Activated T-helper 1 cell treated with anti-CD3 and anti-CD28 coated beads, Interleukin-12 subunit alpha, Interleukin-12 subunit beta, Interleukin-2, Interleukin-4 antibody, amounts not matched to agents 30 ng/mL and 10 ng/mL and 1 ng/mL, durations not matched to agents 14 hours and 24 hours and 36 hours (primary cell): ENCODE measurements around the gene LZTS2. TPM values are rescaled to one million over a fixed set of nuclear protein-coding genes. Genes with fewer than 3 reads are reported as not detected.
"Not testable (repeated sequence)": the region's sequence is repeated elsewhere in the genome, so short reads cannot be mapped to it uniquely, and the experiment has no call there.

ENCODE experiments used
- DNase-seq: peaks from one replicate; pipeline ENCODE4 v3.0.0; 2021; ENCODE audit warnings: low spot score
- H3K27ac Mint-ChIP-seq: one replicate; pipeline ENCODE4 v1.8.0; 2021; ENCODE audit warnings: mild to moderate bottlenecking, mixed read lengths
- H3K27me3 Mint-ChIP-seq: one replicate; pipeline ENCODE4 v1.8.0; 2022; ENCODE audit warnings: mild to moderate bottlenecking, moderate library complexity, mixed read lengths; ENCODE audit not compliant: insufficient read depth
- H3K36me3 Mint-ChIP-seq: one replicate; pipeline ENCODE4 v1.8.0; 2021; ENCODE audit warnings: low read depth, mixed read lengths
- H3K4me1 Mint-ChIP-seq: one replicate; pipeline ENCODE4 v1.8.0; 2021; ENCODE audit warnings: low read depth, mixed read lengths
- H3K4me3 Mint-ChIP-seq: one replicate; pipeline ENCODE4 v1.8.0; 2021; ENCODE audit warnings: mild to moderate bottlenecking, moderate library complexity, mixed read lengths
- H3K9me3 Mint-ChIP-seq: one replicate; pipeline ENCODE4 v1.8.0; 2021; ENCODE audit warnings: mixed read lengths
- intact Hi-C: fragments of 100-400 bp; cut with micrococcal nuclease; formaldehyde crosslinking; loops from one replicate; pipeline ENCODE4 v1.15.1; 2024
- total RNA-seq: library from RNA; stranded (reverse); gene quantifications from 2 replicates; pipeline ENCODE4 v1.2.3, GENCODE V29; 2022

Gene LZTS2
- total RNA-seq, 1 donor from 2014 or later: 22.3 TPM

GRCh38 chr10:101028446-101029337, 29.1 kb downstream of the LZTS2 start:
- peaks cover 22% of the 10 kb centered on the region for H3K4me1 Mint-ChIP-seq
- H3K27me3 Mint-ChIP-seq: peaks cover 23% of the 10 kb centered on the region
- intact Hi-C loops: no loop called here
- H3K9me3 Mint-ChIP-seq: no peaks in the 10 kb centered on the region
- H3K27ac Mint-ChIP-seq: no peak overlapping the region
- no peak overlapping the region for H3K4me3 Mint-ChIP-seq
- peaks cover 2% of the 10 kb centered on the region for H3K36me3 Mint-ChIP-seq
- DNase-seq: no peak

GRCh38 chr10:101029520-101030295, 30.1 kb downstream of the LZTS2 start:
- H3K36me3 Mint-ChIP-seq: peaks cover 5% of the 10 kb centered on the region
- H3K4me1 Mint-ChIP-seq: peaks cover 27% of the 10 kb centered on the region
- no peak overlapping the region for H3K27ac Mint-ChIP-seq
- no peaks in the 10 kb centered on the region for H3K9me3 Mint-ChIP-seq
- DNase-seq: no peak
- intact Hi-C loops: no loop called here
- H3K27me3 Mint-ChIP-seq: peaks cover 23% of the 10 kb centered on the region
- no peak overlapping the region for H3K4me3 Mint-ChIP-seq

GRCh38 chr10:101030496-101031127, 31.0 kb downstream of the LZTS2 start:
- Mint-ChIP-seq H3K27ac (peak overlapping the region; percentile 94), H3K27me3 (peaks cover 21% of the 10 kb centered on the region), H3K9me3 (no peaks in the 10 kb centered on the region), H3K4me3 (peak overlapping the region; percentile 84), H3K36me3 (peaks cover 8% of the 10 kb centered on the region), H3K4me1 (peaks cover 27% of the 10 kb centered on the region)
- DNase-seq: no peak
- intact Hi-C loops: loop anchor here (1.0 kb wide), 5 partner anchors 11 to 788 kb away; partner anchors contain the start of genes MRPL43, OGA and TWNK

GRCh38 chr10:101031128-101031795, 31.7 kb downstream of the LZTS2 start, which contains the start of the genes PDZD7 and SFXN3:
Gene PDZD7 (minus strand): TSS chr10:101031129. CDS start chr10:101030219, 910 bp downstream.
Gene SFXN3 (plus strand): TSS chr10:101031234. CDS start chr10:101034695, 3,461 bp downstream.
- intact Hi-C loops: loop anchor here (1.0 kb wide), 5 partner anchors 12 to 787 kb away; partner anchors contain the start of genes MRPL43, OGA and TWNK

GRCh38 chr10:101031796-101032636, 32.4 kb downstream of the LZTS2 start:
- Mint-ChIP-seq H3K36me3 (peaks cover 21% of the 10 kb centered on the region), H3K27me3 (peaks cover 21% of the 10 kb centered on the region), H3K4me1 (peaks cover 27% of the 10 kb centered on the region), H3K27ac (peak overlapping the region; percentile 95), H3K4me3 (peak overlapping the region; percentile 84), H3K9me3 (no peaks in the 10 kb centered on the region)
- DNase-seq: peak; percentile 71
- intact Hi-C loops: loop anchor here (1.0 to 2.0 kb wide), 9 partner anchors 10 to 786 kb away; partner anchors contain the start of genes BTRC, MRPL43, OGA and SLF2

More at GRCh38 chr10:101031128-101031795, 31.7 kb downstream of the LZTS2 start, which contains the start of the genes PDZD7 and SFXN3:
- Mint-ChIP-seq H3K4me1 (peaks cover 27% of the 10 kb centered on the region), H3K36me3 (peaks cover 15% of the 10 kb centered on the region), H3K27ac (peak within 1 kb of the TSS; percentile 94), H3K9me3 (no peaks in the 10 kb centered on the region), H3K4me3 (peak within 1 kb of the TSS; percentile 84), H3K27me3 (peaks cover 21% of the 10 kb centered on the region)
- DNase-seq: peak; percentile 94

GRCh38 chr10:101032637-101033224, 33.1 kb downstream of the LZTS2 start:
- peaks cover 18% of the 10 kb centered on the region for H3K27me3 Mint-ChIP-seq
- peak; percentile 51 for DNase-seq
- intact Hi-C loops: loop anchor here (1.0 to 2.0 kb wide), 4 partner anchors 10 to 322 kb away; partner anchors contain the start of genes BTRC and SLF2
- peaks cover 27% of the 10 kb centered on the region for H3K4me1 Mint-ChIP-seq
- no peaks in the 10 kb centered on the region for H3K9me3 Mint-ChIP-seq
- H3K36me3 Mint-ChIP-seq: peaks cover 28% of the 10 kb centered on the region
- peak overlapping the region; percentile 84 for H3K4me3 Mint-ChIP-seq
- H3K27ac Mint-ChIP-seq: peak overlapping the region; percentile 95

- Mint-ChIP-seq H3K36me3 (peaks cover 33% of the 10 kb centered on the region), H3K27ac (peak overlapping the region; percentile 95), H3K27me3 (peaks cover 14% of the 10 kb centered on the region), H3K4me3 (peak overlapping the region; percentile 84), H3K4me1 (peaks cover 27% of the 10 kb centered on the region), H3K9me3 (no peaks in the 10 kb centered on the region)
- DNase-seq: no peak
- intact Hi-C loops: loop anchor here (2.0 kb wide), 1 partner anchor 322 kb away; the partner anchor contains the start of gene BTRC
Observed at GRCh38 chr10:101033276-101033675, 33.7 kb downstream of the LZTS2 start.

- intact Hi-C loops, H3K27ac Mint-ChIP-seq, DNase-seq, H3K4me3 Mint-ChIP-seq, H3K27me3 Mint-ChIP-seq, H3K9me3 Mint-ChIP-seq: not testable (repeated sequence)
- Mint-ChIP-seq H3K36me3 (peaks cover 40% of the 10 kb centered on the region), H3K4me1 (peaks cover 27% of the 10 kb centered on the region)
Observed at GRCh38 chr10:101034404-101034803, 34.8 kb downstream of the LZTS2 start.

- DNase-seq: no peak
- Mint-ChIP-seq H3K36me3 (peaks cover 43% of the 10 kb centered on the region), H3K27ac (no peak overlapping the region), H3K9me3 (no peaks in the 10 kb centered on the region), H3K4me3 (no peak overlapping the region), H3K4me1 (peaks cover 27% of the 10 kb centered on the region), H3K27me3 (no peaks in the 10 kb centered on the region)
- intact Hi-C loops: no loop called here
Observed at GRCh38 chr10:101035314-101035713, 35.7 kb downstream of the LZTS2 start.

GRCh38 chr10:101035916-101036702, 36.5 kb downstream of the LZTS2 start:
- H3K4me3 Mint-ChIP-seq: no peak overlapping the region
- DNase-seq: no peak
- H3K36me3 Mint-ChIP-seq: peaks cover 44% of the 10 kb centered on the region
- H3K4me1 Mint-ChIP-seq: peaks cover 28% of the 10 kb centered on the region
- intact Hi-C loops: no loop called here
- H3K27me3 Mint-ChIP-seq: no peaks in the 10 kb centered on the region
- H3K27ac Mint-ChIP-seq: no peak overlapping the region
- H3K9me3 Mint-ChIP-seq: no peaks in the 10 kb centered on the region
